ENCODE data around the gene ARIH1. TPM values are rescaled to one million over a fixed set of nuclear protein-coding genes. Genes with fewer than 3 reads are reported as not detected.

Gene ARIH1
- polyA plus RNA-seq, 3 donors: 13.5 to 47.2 (median 14.4) TPM

- no peak overlapping the region for H3K27ac Mint-ChIP-seq
- H3K36me3 Mint-ChIP-seq: peaks cover 49 to 57% of the 10 kb centered on the region in 2 donors
Observed at GRCh38 chr15:72570059-72570458, 95.9 kb downstream of the ARIH1 start.

GRCh38 chr15:72579814-72580213 lies 105.7 kb downstream of the ARIH1 start:
- Histone ChIP-seq H3K27me3 (ENCODE audit: control insufficient read depth in 2 of 2, insufficient read depth in 2 of 2, low read length in 2 of 2) (no peaks in the 10 kb centered on the region), H3K36me3 (replicated peaks in 1 of 2; ENCODE audit: control insufficient read depth in 1 of 2, insufficient read depth in 2 of 2, low read length in 2 of 2) (peaks cover 64 to 93% of the 10 kb centered on the region in 2 donors), H3K9ac (ENCODE audit: insufficient read depth, low read length, poor library complexity, severe bottlenecking) (no peak overlapping the region), H2AFZ (ENCODE audit: insufficient read depth, low read depth, low read length, poor library complexity, severe bottlenecking) (no peak overlapping the region), H3K4me1 (ENCODE audit: control insufficient read depth in 1 of 2, insufficient read depth in 2 of 2, low read length in 2 of 2) (no peaks in the 10 kb centered on the region), H3K4me2 (replicated peaks; ENCODE audit: extremely low read depth, low read length, poor library complexity, severe bottlenecking) (no peak overlapping the region), H3K27ac (ENCODE audit: low read depth in 1 of 2, low read length in 2 of 2) (no peak overlapping the region), H3K9me3 (replicated peaks in 1 of 2; ENCODE audit: control insufficient read depth in 1 of 2, insufficient read depth in 1 of 2, low read length in 2 of 2) (no peaks in the 10 kb centered on the region), H3K79me2 (ENCODE audit: insufficient read depth, low read length) (no peaks in the 10 kb centered on the region), H3K4me3 (replicated peaks in 1 of 3; ENCODE audit: low read depth in 2 of 3, low read length in 3 of 3) (no peak overlapping the region), H4K20me1 (ENCODE audit: insufficient read depth, low read length) (peaks cover 18% of the 10 kb centered on the region)
- no peak for DNase-seq
- peaks cover 0 to 2% (median 0%) of the 10 kb centered on the region in 3 donors for H3K27me3 Mint-ChIP-seq (ENCODE audit: low read depth in 3 of 3)
- no peak overlapping the region for H3K27ac Mint-ChIP-seq
- no peaks in the 10 kb centered on the region for H3K4me1 Mint-ChIP-seq
- no peak overlapping the region for H3K4me3 Mint-ChIP-seq
- peaks cover 67 to 87% of the 10 kb centered on the region in 2 donors for H3K36me3 Mint-ChIP-seq
- TF ChIP-seq CTCF (IDR thresholded peaks at IDR 0.05): no peak
- no CpG with 5 or more reads among the region's 3 CpGs for WGBS (ENCODE audit: insufficient coverage)
- H3K9me3 Mint-ChIP-seq: peaks cover 0 to 5% (median 0%) of the 10 kb centered on the region in 7 donors
- intact Hi-C loops (cut with micrococcal nuclease): no loop called here

More at GRCh38 chr15:72570059-72570458, 95.9 kb downstream of the ARIH1 start:
- no peaks in the 10 kb centered on the region for H3K27me3 ChIP-seq (ENCODE audit: control insufficient read depth in 2 of 2, insufficient read depth in 2 of 2, low read length in 2 of 2)
- no peak for TF ChIP-seq CTCF (IDR thresholded peaks at IDR 0.05)
- no peaks in the 10 kb centered on the region for H3K4me1 ChIP-seq (ENCODE audit: control insufficient read depth in 1 of 2, insufficient read depth in 2 of 2, low read length in 2 of 2)
- peaks cover 37% of the 10 kb centered on the region for H4K20me1 ChIP-seq (ENCODE audit: insufficient read depth, low read length)
- Mint-ChIP-seq H3K4me3 (no peak overlapping the region), H3K27me3 (ENCODE audit: low read depth in 3 of 3) (peaks cover 0 to 2% (median under 1%) of the 10 kb centered on the region in 3 donors), H3K9me3 (no peaks in the 10 kb centered on the region), H3K4me1 (no peaks in the 10 kb centered on the region)
- intact Hi-C loops (cut with micrococcal nuclease): no loop called here
- H2AFZ ChIP-seq (ENCODE audit: insufficient read depth, low read depth, low read length, poor library complexity, severe bottlenecking): no peak overlapping the region
- no peak overlapping the region for H3K27ac ChIP-seq (ENCODE audit: low read depth in 1 of 2, low read length in 2 of 2)
- DNase-seq: no peak
- 83% methylated on average over 1 of the region's 1 CpG for WGBS (ENCODE audit: insufficient coverage)
- H3K79me2 ChIP-seq (ENCODE audit: insufficient read depth, low read length): no peaks in the 10 kb centered on the region
- H3K36me3 ChIP-seq (replicated peaks in 1 of 2; ENCODE audit: control insufficient read depth in 1 of 2, insufficient read depth in 2 of 2, low read length in 2 of 2): peaks cover 64 to 93% of the 10 kb centered on the region in 2 donors
- H3K9me3 ChIP-seq (replicated peaks in 1 of 2; ENCODE audit: control insufficient read depth in 1 of 2, insufficient read depth in 1 of 2, low read length in 2 of 2): no peaks in the 10 kb centered on the region
- H3K4me2 ChIP-seq (replicated peaks; ENCODE audit: extremely low read depth, low read length, poor library complexity, severe bottlenecking): no peak overlapping the region
- H3K4me3 ChIP-seq (replicated peaks in 1 of 3; ENCODE audit: low read depth in 2 of 3, low read length in 3 of 3): no peak overlapping the region
- no peak overlapping the region for H3K9ac ChIP-seq (ENCODE audit: insufficient read depth, low read length, poor library complexity, severe bottlenecking)

All from CD14-positive monocyte (primary cell).